DND-41 (cell line): Measurements from ENCODE around the gene LANCL3.

Experiments used
- CTCF ChIP-seq: IDR thresholded peaks from 2 replicates; pipeline ENCODE4 v1.5.1; 2012; ENCODE audit warnings: borderline replicate concordance, low read length, moderate library complexity, mild to moderate bottlenecking; ENCODE audit not compliant: poor library complexity, severe bottlenecking; ENCODE audit errors: extremely low read depth
- EZH2 ChIP-seq: IDR thresholded peaks from 3 replicates; pipeline ENCODE4 v1.6.1; 2012; ENCODE audit warnings: borderline replicate concordance, low read depth, mild to moderate bottlenecking, moderate library complexity, low read length, inconsistent platforms; ENCODE audit not compliant: severe bottlenecking

- TF ChIP-seq CTCF (no peak), EZH2 (no peak)
Measured at GRCh38 chrX:37594755-37595382, 23.4 kb downstream of the LANCL3 start.
